Cardiac ventricle fibroblast (primary cell): Measurements from ENCODE around the gene GRAP. TPM values are rescaled to one million over a fixed set of nuclear protein-coding genes. Genes with fewer than 3 reads are reported as not detected.

Experiments used
- total RNA-seq: library from RNA; depleted of rRNA; stranded (reverse); fragments of >200 nt; gene quantifications from 2 replicates; pipeline ENCODE4 v1.2.3, GENCODE V29; 2015

GRAP gene
- 1.3 and 1.4 TPM in 2 replicates for total RNA-seq

GRCh38 chr17:19046782-19047375, at the start of gene GRAP:
TSS of gene GRAP (minus strand) at chr17:19046957. CDS start at chr17:19046926, 31 bp downstream.

GRCh38 chr17:19004421-19005136, 42.2 kb downstream of the GRAP start, which contains the start of gene FAM83G:
TSS of gene FAM83G (minus strand) at chr17:19004764. CDS start at chr17:19004041, 723 bp downstream.

Other genes with a start within 250 kb of the GRAP start
- gene PRPSAP2, start 188.8 kb downstream of the GRAP start, total RNA-seq: 13.6 and 14.2 TPM in 2 replicates
- gene SLC5A10, start 94.8 kb downstream of the GRAP start, total RNA-seq: not detected in 2 replicates
- 2.3 and 3.1 TPM in 2 replicates for gene FAM83G, start 42.2 kb downstream of the GRAP start, total RNA-seq
- 0.10 and 0.25 TPM in 2 replicates for gene GRAPL, start 80.6 kb upstream of the GRAP start, total RNA-seq
- gene EPN2, start 190.4 kb upstream of the GRAP start, total RNA-seq: 25.2 and 31.0 TPM in 2 replicates